AG09309 (cell line): Measurements from ENCODE around the gene WARS2.

ENCODE experiments used
- DNase-seq: peaks from one replicate; pipeline ENCODE4 v3.0.0-alpha.2; 2010; ENCODE audit warnings: low read depth
- H3K4me3 ChIP-seq: 2 replicates; pipeline ENCODE4 v1.5.1; 2011; ENCODE audit warnings: mild to moderate bottlenecking, low read depth, low read length, moderate library complexity; ENCODE audit not compliant: control insufficient read depth
- CTCF ChIP-seq: IDR thresholded peaks from 2 replicates; pipeline ENCODE4 v1.5.1; 2011; ENCODE audit warnings: mild to moderate bottlenecking, low read depth, low read length, inconsistent platforms; ENCODE audit not compliant: insufficient read depth, control insufficient read depth; ENCODE audit errors: missing control alignments

Gene WARS2

GRCh38 chr1:118987468-118988185 lies 152.8 kb downstream of the WARS2 start:
- no peak for DNase-seq
- TF ChIP-seq CTCF, result no peak
- H3K4me3 ChIP-seq, result peak overlapping the region; percentile 74

GRCh38 chr1:118986555-118987467 lies 153.6 kb downstream of the WARS2 start:
- no peak for DNase-seq
- peak overlapping the region; percentile 74 for H3K4me3 ChIP-seq
- no peak for TF ChIP-seq CTCF

GRCh38 chr1:118985640-118986554 lies 154.6 kb downstream of the WARS2 start:
- TF ChIP-seq CTCF, result no peak
- peak overlapping the region; percentile 74 for H3K4me3 ChIP-seq
- no peak for DNase-seq

- no peak overlapping the region for H3K4me3 ChIP-seq
- no peak for DNase-seq
- TF ChIP-seq CTCF, result no peak
These were observed 155.5 kb downstream of the WARS2 start for GRCh38 chr1:118984722-118985639.

GRCh38 chr1:118984086-118984721 lies 156.2 kb downstream of the WARS2 start:
- H3K4me3 ChIP-seq, result no peak overlapping the region
- TF ChIP-seq CTCF, result no peak
- no peak for DNase-seq
